K562 (cell line): Measurements from ENCODE around the gene IRX5. TPM values are rescaled to one million over a fixed set of nuclear protein-coding genes. Genes with fewer than 3 reads are reported as not detected.

Experiments
- ATAC-seq: fragments of 200-7000 bp; cut with Tn5 transposase; 3 replicates; pipeline ENCODE4 v1.9.1; 2020; ENCODE audit warnings: moderate library complexity
- BruUV-seq: library from RNA; stranded (reverse); fragments of 400-500 nt; replicated peaks from 2 replicates; lab custom pipeline; 2021; lab: Mats Ljungman, UMichigan
- CTCF ChIA-PET: fragments of 300-600 bp; formaldehyde crosslinking; extraction: SDS; loops from one replicate; lab custom pipeline; 2021; ENCODE audit warnings: low intra/inter-chr PET ratio; lab: Yijun Ruan, JAX
- POLR2A ChIA-PET: fragments of 300-600, 350-650 bp; sonication (Branson Sonifier 250); formaldehyde crosslinking; extraction: SDS; loops from one replicate; lab custom pipeline; 2021; ENCODE audit warnings: antibody characterized with exemption, inconsistent platforms; lab: Yijun Ruan, JAX
- DNase-seq, 4 experiments: peaks; one replicate each; pipeline versions ENCODE4 v3.0.0 to v3.0.0-alpha.2; 2011 to 2018; ENCODE audit warnings: low spot score in 3 of 4, mixed read lengths in 3 of 4; ENCODE audit errors: extremely low read depth in 1 of 4
- FAIRE-seq: peaks from 2 replicates; lab custom pipeline; 2011; peaks lifted over from hg19 to GRCh38; lab: Jason Lieb, UNC
- H2AFZ ChIP-seq: 2 replicates; pipeline ENCODE4 v1.6.0; 2011; ENCODE audit warnings: low read depth, low read length, control low read depth, inconsistent platforms
- H3K27ac ChIP-seq: fragments of 200-600 bp; 3 replicates; pipeline ENCODE4 v1.8.0; 2011; ENCODE audit warnings: low read depth, mild to moderate bottlenecking, control low read depth, inconsistent platforms, low read length, moderate library complexity, mixed read lengths; ENCODE audit errors: extremely low read depth
- H3K27me3 ChIP-seq, 2 experiments: fragments of 300-600 bp in 1 of 2; 2 replicates in 1 of 2; 3 replicates in 1 of 2; pipeline versions ENCODE4 v1.6.0 to v1.8.0; 2011; ENCODE audit warnings: inconsistent platforms in 2 of 2, low read length in 2 of 2, mild to moderate bottlenecking in 1 of 2, mixed read lengths in 1 of 2, moderate library complexity in 1 of 2; ENCODE audit not compliant: control insufficient read depth in 2 of 2, insufficient read depth in 2 of 2
- H3K36me3 ChIP-seq: fragments of 300-600 bp; 3 replicates; pipeline ENCODE4 v1.8.0; 2011; ENCODE audit warnings: mild to moderate bottlenecking, low read length, inconsistent platforms; ENCODE audit not compliant: control insufficient read depth, insufficient read depth
- H3K4me1 ChIP-seq, 2 experiments: fragments of 200-600 bp in 1 of 2; replicated peaks in 1 of 2; 2 replicates in 1 of 2; 3 replicates in 1 of 2; pipeline versions ENCODE4 v1.5.1 to v1.8.0; 2011; ENCODE audit warnings: inconsistent platforms in 2 of 2, low read length in 2 of 2, mild to moderate bottlenecking in 1 of 2, mixed read lengths in 1 of 2, moderate library complexity in 1 of 2; ENCODE audit not compliant: control insufficient read depth in 2 of 2, insufficient read depth in 2 of 2
- H3K4me2 ChIP-seq: 2 replicates; pipeline ENCODE4 v1.6.1; 2011; ENCODE audit warnings: low read length, control low read depth, inconsistent platforms, mixed read lengths; ENCODE audit not compliant: insufficient read depth
- H3K4me3 ChIP-seq: fragments of 200-600 bp; sonication (generic), shearing (Covaris generic); 2 replicates; pipeline ENCODE4 v1.5.1; 2016; ENCODE audit warnings: control low read depth, inconsistent platforms
- H3K79me2 ChIP-seq: fragments of 200-600 bp; 3 replicates; pipeline ENCODE4 v1.8.0; 2011; ENCODE audit warnings: low read length, inconsistent platforms; ENCODE audit not compliant: control insufficient read depth, insufficient read depth
- H3K9ac ChIP-seq, 2 experiments: 2 replicates each; pipeline versions ENCODE4 v1.6.0 to v1.6.1; 2011; ENCODE audit warnings: low read depth in 2 of 2, low read length in 2 of 2, control low read depth in 1 of 2, inconsistent platforms in 1 of 2, mild to moderate bottlenecking in 1 of 2, mixed read lengths in 1 of 2; ENCODE audit not compliant: insufficient read depth in 1 of 2
- H3K9me1 ChIP-seq: one replicate; pipeline ENCODE4 v1.6.0; 2011; ENCODE audit warnings: inconsistent platforms, mild to moderate bottlenecking, low read length, moderate library complexity; ENCODE audit not compliant: control insufficient read depth, insufficient read depth
- H3K9me3 ChIP-seq: replicated peaks from 2 replicates; pipeline ENCODE4 v1.5.1; 2011; ENCODE audit warnings: low read depth, low read length, inconsistent platforms; ENCODE audit not compliant: control insufficient read depth, insufficient read depth
- H4K20me1 ChIP-seq: replicated peaks from 2 replicates; pipeline ENCODE4 v1.6.1; 2011; ENCODE audit warnings: low read length, inconsistent platforms, mixed read lengths; ENCODE audit not compliant: control insufficient read depth, insufficient read depth
- ATF4 ChIP-seq: fragments of 450-650 bp; formaldehyde crosslinking; IDR thresholded peaks from 2 replicates; pipeline ENCODE4 v1.4.0; 2022; ENCODE audit warnings: mild to moderate bottlenecking, moderate library complexity
- BHLHE40 ChIP-seq: IDR thresholded peaks from 2 replicates; pipeline ENCODE4 v1.6.1; 2011; ENCODE audit warnings: low read length, improper control_type of control experiment
- EGR1 ChIP-seq: fragments of 450-650 bp; conservative IDR thresholded peaks from 2 replicates; pipeline ENCODE4 v1.6.1; 2017; ENCODE audit warnings: mild to moderate bottlenecking
- ERF ChIP-seq: fragments of 450-650 bp; formaldehyde crosslinking; IDR thresholded peaks from 2 replicates; pipeline ENCODE4 v1.4.0; 2020; ENCODE audit warnings: mild to moderate bottlenecking, mixed read lengths
- EZH2 ChIP-seq: IDR thresholded peaks from 2 replicates; pipeline ENCODE4 v1.6.1; 2012; ENCODE audit warnings: low read depth, mild to moderate bottlenecking, inconsistent platforms, low read length, borderline replicate concordance
- KDM5B ChIP-seq: fragments of 200-600 bp; sonication (generic); IDR thresholded peaks from 2 replicates; pipeline ENCODE4 v1.6.1; 2012; ENCODE audit warnings: low read depth, mild to moderate bottlenecking, moderate library complexity, low read length, control low read depth, inconsistent platforms; ENCODE audit not compliant: insufficient replicate concordance
- LCOR ChIP-seq: sonication (generic); formaldehyde crosslinking; IDR thresholded peaks from 2 replicates; pipeline ENCODE4 v1.8.0; 2022; ENCODE audit warnings: mild to moderate bottlenecking, missing genetic modification reagents
- SPI1 ChIP-seq: IDR thresholded peaks from 2 replicates; pipeline ENCODE4 v1.6.1; 2011; ENCODE audit warnings: low read depth, low read length, control low read depth, borderline replicate concordance
- SRSF7 ChIP-seq: fragments of 200-400 bp; formaldehyde crosslinking; optimal IDR thresholded peaks from 2 replicates; pipeline ENCODE3; 2017; ENCODE audit warnings: mild to moderate bottlenecking, low read depth, low read length
- TEAD1 ChIP-seq, 2 experiments: fragments of 450-650 bp in 1 of 2; sonication (generic) in 1 of 2; formaldehyde crosslinking; IDR thresholded peaks; 2 replicates each; pipeline versions ENCODE4 v1.4.0 to v1.8.0; 2020 to 2022; ENCODE audit warnings: mild to moderate bottlenecking in 2 of 2, missing genetic modification reagents in 1 of 2
- ZBTB43 ChIP-seq: sonication (generic); formaldehyde crosslinking; IDR thresholded peaks from 2 replicates; pipeline ENCODE4 v1.8.0; 2023; ENCODE audit warnings: mild to moderate bottlenecking, missing genetic modification reagents
- ZC3H4 ChIP-seq: sonication (generic); formaldehyde crosslinking; IDR thresholded peaks from 2 replicates; pipeline ENCODE4 v1.9.0; 2021; ENCODE audit warnings: missing genetic modification reagents, borderline replicate concordance
- ZNF134 ChIP-seq: fragments of 250-450 bp; sonication (Bioruptor Pico); conservative IDR thresholded peaks from 2 replicates; pipeline ENCODE4 v1.4.0; 2020
- ZNF395 ChIP-seq: fragments of 200-800 bp; sonication (Bioruptor generic); IDR thresholded peaks from 2 replicates; pipeline ENCODE4 v1.6.1; 2017; ENCODE audit warnings: missing genetic modification characterization, missing compliant biosample characterization
- WGBS: fragments of 100-300 bp; shearing (Covaris generic); methylation state at CpG from one replicate; pipeline ENCODE4 v1.1.6; 2016; ENCODE audit warnings: low coverage, mixed read lengths; ENCODE audit not compliant: insufficient coverage; ENCODE audit errors: missing lambda C conversion rate; 5-methylcytosine and 5-hydroxymethylcytosine counted together
- in situ Hi-C: fragments of 300-500 bp; cut with MboI; formaldehyde crosslinking; loops from 4 replicates; pipeline ENCODE4 v1.15.0; 2018; ENCODE audit warnings: inconsistent platforms, mixed read lengths
- intact Hi-C: fragments of 100-400 bp; cut with micrococcal nuclease; formaldehyde crosslinking; loops from 2 replicates; pipeline ENCODE4 v1.14.2; 2022
- polyA plus RNA-seq, 8 experiments: library from polyadenylated mRNA; depleted of rRNA in 4 of 8; stranded (reverse) in 5 of 8; unstranded in 3 of 8; fragments of >200 nt; fragmentation: Nextera tagmentation in 2 of 8; fragmentation: Illumina TruSeq in 1 of 8; extraction: Ambion mirVana in 2 of 8; extraction: Trizol in 1 of 8; gene quantifications; 2 replicates each; pipeline versions ENCODE4 v1.2.1 to v1.2.3, GENCODE V29; 2011 to 2014; ENCODE audit warnings: inconsistent platforms in 1 of 8, missing spikeins in 1 of 8
- total RNA-seq, 7 experiments: library from RNA; depleted of rRNA in 6 of 7; stranded (reverse); fragments of >200 nt in 6 of 7; fragmentation: Illumina TruSeq in 2 of 7; extraction: Trizol in 2 of 7; gene quantifications; 2 replicates each; pipeline versions ENCODE4 v1.2.1 to v1.2.3, GENCODE V29; 2011 to 2021; ENCODE audit warnings: low replicate concordance in 1 of 7

Gene IRX5
- total and polyA plus RNA-seq, 9 of the 15 experiments (the other 6 are each of a cell fraction or from before 2014, with no cell fraction given): 0.20 to 4.2 (median 0.94) TPM

GRCh38 chr16:54911079-54911478 lies 19.6 kb upstream of the IRX5 start:
- ATAC-seq (no peak), DNase-seq (no peak), FAIRE-seq (no peak)
- in situ Hi-C loops: no loop called here
- Histone ChIP-seq H3K79me2 (no peaks in the 10 kb centered on the region), H3K9me1 (no peaks in the 10 kb centered on the region), H4K20me1 (no peaks in the 10 kb centered on the region), H3K36me3 (no peaks in the 10 kb centered on the region), H3K27me3 (no peaks in the 10 kb centered on the region; a peak in 1 of 5 replicates), H3K9ac (no peak overlapping the region), H2AFZ (no peak overlapping the region), H3K9me3 (no peaks in the 10 kb centered on the region), H3K27ac (no peak overlapping the region), H3K4me3 (no peak overlapping the region), H3K4me2 (no peak overlapping the region), H3K4me1 (no peaks in the 10 kb centered on the region)
- whole genome bisulfite sequencing: 13% methylated on average over 5 of the region's 5 CpGs
- no TSS peak for BruUV-seq
- TF ChIP-seq BHLHE40 (no peak), ATF4 (CRISPR knock-in tag) (no peak), LCOR (CRISPR knock-in tag) (no peak), KDM5B (no peak), ERF (CRISPR knock-in tag) (no peak)
- ChIA-PET CTCF (no interaction called here), POLR2A (no interaction called here)
- intact Hi-C loops: no loop called here

GRCh38 chr16:54912720-54913119 lies 17.9 kb upstream of the IRX5 start:
- intact Hi-C loops: no loop called here
- DNase-seq: no peak
- Histone ChIP-seq H3K4me1 (no peaks in the 10 kb centered on the region), H4K20me1 (no peaks in the 10 kb centered on the region), H3K9ac (no peak overlapping the region), H3K9me3 (no peaks in the 10 kb centered on the region), H3K36me3 (peaks cover under 1% of the 10 kb centered on the region; the same call in 1 of the 3 replicates), H3K27ac (no peak overlapping the region), H3K27me3 (no peaks in the 10 kb centered on the region; a peak in 1 of 5 replicates), H3K4me2 (no peak overlapping the region), H3K4me3 (no peak overlapping the region), H2AFZ (no peak overlapping the region), H3K9me1 (no peaks in the 10 kb centered on the region), H3K79me2 (no peaks in the 10 kb centered on the region)
- BruUV-seq: no TSS peak
- no peak for FAIRE-seq
- ChIA-PET POLR2A (no interaction called here), CTCF (no interaction called here)
- in situ Hi-C loops: no loop called here
- WGBS: 18% methylated on average over 2 of the region's 2 CpGs
- ATAC-seq: no peak
- TF ChIP-seq EZH2: no peak
- TF ChIP-seq ZC3H4 (CRISPR knock-in tag): no peak
- no peak for TF ChIP-seq EGR1
- TF ChIP-seq SRSF7: no peak
- no peak for TF ChIP-seq ZNF395 (CRISPR knock-in tag)
- no peak for TF ChIP-seq ZNF134 (CRISPR knock-in tag)
- TF ChIP-seq ZBTB43 (CRISPR knock-in tag): no peak
- no peak for TF ChIP-seq TEAD1 (CRISPR knock-in tag; IDR thresholded peaks at IDR 0.05)
- no peak for TF ChIP-seq SPI1
